DMS153 (cell line): ENCODE results near the gene HOXA9.

ENCODE experiments used
- DNase-seq: peaks from one replicate; lab custom pipeline; 2025; lab: John Stamatoyannopoulos, UW

HOXA9 gene

DNA sequence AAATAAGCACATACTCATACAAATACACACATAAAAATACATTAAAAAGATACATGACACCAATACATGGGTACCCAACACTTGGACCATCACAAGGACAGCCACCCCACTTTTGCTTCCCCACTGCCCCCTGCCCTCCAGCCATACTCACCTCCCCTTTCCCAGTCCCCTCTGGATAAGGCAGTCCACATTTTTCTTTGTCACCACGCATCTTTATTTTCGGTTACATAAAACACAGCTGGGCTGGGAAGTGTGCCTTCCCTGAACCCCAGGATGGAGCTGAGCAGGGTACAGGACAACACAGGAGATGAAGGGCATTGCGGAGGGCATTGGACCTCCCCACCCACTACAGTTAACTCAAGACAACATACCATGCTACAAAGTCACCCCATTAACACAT, 11.8 kb downstream of the HOXA9 start:
- no peak for DNase-seq

GRCh38 chr7:27152816-27153442, 12.4 kb downstream of the HOXA9 start:
- DNase-seq = no peak

DNA sequence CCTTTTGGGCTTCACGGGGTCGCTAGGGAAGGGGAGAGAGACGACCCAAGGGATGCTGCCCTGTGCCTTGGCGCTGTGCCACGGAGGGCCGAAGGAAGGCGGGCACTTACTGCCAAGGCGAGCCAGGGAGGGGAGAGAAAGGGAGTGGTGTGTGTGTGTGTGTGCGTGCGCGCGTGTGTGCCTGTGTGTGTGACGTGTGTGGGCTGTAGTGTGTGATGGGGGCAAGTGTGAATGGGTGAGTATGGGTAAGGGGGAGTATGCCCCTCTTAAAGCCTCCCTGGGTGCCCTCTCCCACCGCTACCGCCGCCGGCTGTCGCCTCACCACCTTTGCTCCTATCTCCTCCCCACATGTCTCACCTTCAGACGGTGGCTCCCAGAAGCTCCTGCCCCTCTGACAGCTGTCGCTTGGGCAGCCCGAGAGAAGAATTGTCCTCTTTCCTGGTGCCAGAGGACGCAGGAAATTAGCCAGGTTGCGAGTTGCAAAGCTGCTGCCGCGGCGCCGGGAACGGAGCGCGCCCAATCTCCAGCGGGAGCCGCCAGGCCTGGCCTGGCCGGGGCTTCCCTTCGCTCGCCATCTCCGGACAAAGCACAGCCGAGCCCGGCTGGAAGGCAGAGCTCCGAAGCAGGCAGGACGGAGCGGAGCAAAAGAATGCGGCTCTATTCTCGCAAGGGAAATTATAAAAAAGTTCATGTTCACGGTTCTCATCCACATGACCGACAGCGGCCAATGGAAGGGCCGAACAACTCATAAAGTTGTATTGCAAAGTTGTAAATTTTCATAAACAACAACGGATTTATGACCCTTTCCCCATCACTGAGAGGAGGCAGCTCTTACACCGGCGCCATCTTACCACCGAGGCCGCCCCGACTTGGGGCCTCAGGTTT, 13.2 kb downstream of the HOXA9 start, which contains the start of gene HOXA3:
TSS of gene HOXA3 (minus strand) at position 653 of the 885 bp plus-strand sequence. CDS start 41,943 bp downstream, outside the sequence.
- no peak for DNase-seq

GRCh38 chr7:27151341-27151930, 13.9 kb downstream of the HOXA9 start:
- no peak for DNase-seq

- peak; percentile 78 for DNase-seq
Measured at GRCh38 chr7:27150568-27151340, 14.6 kb downstream of the HOXA9 start.

GRCh38 chr7:27149842-27150567, 15.3 kb downstream of the HOXA9 start:
- DNase-seq = no peak

- DNase-seq = no peak
Measured at GRCh38 chr7:27148756-27149641, 16.3 kb downstream of the HOXA9 start.

DNA sequence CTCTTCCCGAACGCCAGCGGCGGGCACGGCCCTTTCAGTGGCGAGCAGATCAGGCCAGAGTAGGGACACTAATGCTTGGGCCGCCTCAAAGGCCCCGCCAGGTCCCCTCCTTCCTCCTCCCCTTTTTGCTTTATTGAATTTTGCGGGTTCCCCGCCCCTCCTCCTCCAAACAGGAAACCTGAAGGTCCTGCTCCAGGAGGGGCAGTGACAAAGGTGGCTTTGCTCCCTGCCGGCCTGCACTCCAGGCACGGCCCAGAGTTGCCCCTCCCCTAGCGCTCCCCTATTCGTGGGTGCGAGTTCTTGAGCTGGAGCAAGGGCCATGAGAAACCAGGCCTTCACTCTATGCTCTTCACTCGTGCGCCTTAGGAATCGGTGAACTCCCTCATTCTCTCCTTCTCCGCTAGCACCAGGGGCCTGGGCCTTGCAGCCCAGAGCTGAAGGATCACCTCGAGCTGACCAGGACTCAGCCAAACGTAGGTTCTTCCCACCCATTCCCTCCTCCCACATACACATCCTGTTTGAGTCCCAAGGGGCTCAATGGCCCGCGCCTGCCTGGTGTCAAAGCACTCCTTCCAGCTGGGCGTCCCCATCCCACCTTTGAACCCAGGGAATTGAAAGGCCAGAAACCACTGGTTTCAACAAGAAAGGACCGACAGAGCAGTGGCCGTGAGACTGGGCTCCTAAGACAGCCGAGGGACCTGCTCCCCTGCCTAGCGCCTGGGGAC, 17.1 kb downstream of the HOXA9 start:
- peak; percentile 58 for DNase-seq

GRCh38 chr7:27147199-27148030, 17.9 kb downstream of the HOXA9 start, which contains the start of gene HOXA6:
Gene HOXA6, minus strand, starts transcription at chr7:27147774. Its CDS starts 25 bp downstream, at chr7:27147749.
- DNase-seq = peak; percentile 69

GRCh38 chr7:27146491-27147198, 18.7 kb downstream of the HOXA9 start:
- DNase-seq = no peak

GRCh38 chr7:27145914-27146412, 19.4 kb downstream of the HOXA9 start:
- DNase-seq = no peak

DNA sequence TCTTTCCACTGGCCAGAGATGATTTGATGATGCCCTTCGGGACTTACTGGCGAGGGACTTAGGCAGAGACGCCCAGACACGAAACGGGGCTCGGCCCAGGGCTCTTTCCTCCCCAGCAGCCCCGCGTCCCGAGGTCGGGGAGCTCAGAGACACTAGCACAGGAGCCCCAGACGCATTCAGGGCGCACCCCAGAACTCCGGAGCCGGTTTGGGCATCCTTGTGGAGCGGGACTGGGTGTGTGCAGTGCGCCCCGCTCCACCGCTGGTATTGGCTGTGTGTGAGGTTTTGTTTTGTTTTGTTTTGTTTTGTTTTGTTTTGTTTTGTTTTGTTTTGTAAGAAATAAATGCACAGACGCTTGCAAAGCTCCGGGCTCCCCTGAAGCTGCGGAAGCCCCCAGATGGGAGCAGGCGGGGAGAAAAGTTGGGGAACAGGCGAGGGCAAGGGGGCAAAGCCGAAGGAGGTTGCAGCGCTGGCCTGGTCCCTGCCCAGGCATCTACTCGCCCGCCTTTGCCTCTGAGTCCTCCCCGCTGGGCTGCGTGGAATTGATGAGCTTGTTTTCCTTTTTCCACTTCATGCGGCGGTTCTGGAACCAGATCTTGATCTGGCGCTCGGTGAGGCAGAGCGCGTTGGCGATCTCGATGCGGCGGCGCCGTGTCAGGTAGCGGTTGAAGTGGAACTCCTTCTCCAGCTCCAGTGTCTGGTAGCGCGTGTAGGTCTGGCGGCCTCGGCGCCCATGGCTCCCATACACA, 20.0 kb downstream of the HOXA9 start:
- DNase-seq = no peak

- no peak for DNase-seq
Measured at GRCh38 chr7:27144781-27145164, 20.6 kb downstream of the HOXA9 start.

GRCh38 chr7:27143950-27144780, 21.2 kb downstream of the HOXA9 start:
- DNase-seq = no peak

- no peak for DNase-seq
Measured at GRCh38 chr7:27143023-27143949, 22.1 kb downstream of the HOXA9 start, which contains the start of gene HOXA5. Gene HOXA5, minus strand, starts transcription at chr7:27143681. Its CDS starts 74 bp downstream, at chr7:27143607.
